HEK293 (cell line): Measurements from ENCODE around the gene ABCC10.

Experiments
- CTCF ChIA-PET: fragments of 350-600 bp; formaldehyde crosslinking; extraction: SDS; loops from one replicate; lab custom pipeline; 2021; ENCODE audit warnings: antibody characterized with exemption; lab: Yijun Ruan, JAX
- POLR2A ChIA-PET: fragments of 300-600 bp; formaldehyde crosslinking; extraction: SDS; loops from one replicate; lab custom pipeline; 2020; ENCODE audit warnings: antibody characterized with exemption, inconsistent platforms; lab: Yijun Ruan, JAX
- H3K27ac ChIP-seq: fragments of 200-500 bp; sonication (Bioruptor generic); 2 replicates; pipeline ENCODE4 v1.5.1; 2014; ENCODE audit warnings: low read depth, low read length, control low read depth, inconsistent platforms; ENCODE audit errors: extremely low read depth
- H3K36me3 ChIP-seq, 2 experiments: fragments of 200-500 bp in 1 of 2; sonication (Bioruptor generic) in 1 of 2; 1 replicate in 1 of 2; 2 replicates in 1 of 2; pipeline ENCODE4 v1.5.1; 2014 to 2017; ENCODE audit warnings: inconsistent platforms in 2 of 2, low read length in 2 of 2; ENCODE audit not compliant: control insufficient read depth in 2 of 2, insufficient read depth in 1 of 2
- H3K4me1 ChIP-seq: fragments of 200-500 bp; sonication (Bioruptor generic); 2 replicates; pipeline ENCODE4 v1.5.1; 2014; ENCODE audit warnings: mild to moderate bottlenecking, low read length, inconsistent platforms; ENCODE audit not compliant: control insufficient read depth, insufficient read depth
- H3K4me3 ChIP-seq: 2 replicates; pipeline ENCODE4 v1.5.1; 2011; ENCODE audit warnings: low read depth, mild to moderate bottlenecking, control low read depth, low read length, moderate library complexity
- H3K9me3 ChIP-seq: fragments of 200-500 bp; sonication (Bioruptor generic); 2 replicates; pipeline ENCODE4 v1.5.1; 2014; ENCODE audit warnings: low read depth, low read length, inconsistent platforms; ENCODE audit not compliant: control insufficient read depth, insufficient read depth
- GFI1B ChIP-seq: fragments of 450-650 bp; formaldehyde crosslinking; IDR thresholded peaks from 2 replicates; pipeline ENCODE4 v1.5.1; 2016; ENCODE audit warnings: missing biosample characterization, missing genetic modification characterization
- HIC1 ChIP-seq: fragments of 450-650 bp; formaldehyde crosslinking; IDR thresholded peaks from 2 replicates; pipeline ENCODE4 v1.5.1; 2016; ENCODE audit warnings: missing biosample characterization, missing genetic modification characterization
- HOXD13 ChIP-seq: sonication (generic); formaldehyde crosslinking; IDR thresholded peaks from 2 replicates; pipeline ENCODE4 v1.8.0; 2022; ENCODE audit warnings: missing genetic modification reagents, borderline replicate concordance
- SP3 ChIP-seq: fragments of 450-650 bp; formaldehyde crosslinking; IDR thresholded peaks from 2 replicates; pipeline ENCODE4 v1.5.1; 2016; ENCODE audit warnings: missing biosample characterization, missing genetic modification characterization
- ZFP3 ChIP-seq: fragments of 450-650 bp; formaldehyde crosslinking; IDR thresholded peaks from 2 replicates; pipeline ENCODE4 v1.5.1; 2016; ENCODE audit warnings: low read depth, missing biosample characterization, missing genetic modification characterization
- ZNF146 ChIP-seq: fragments of 450-650 bp; formaldehyde crosslinking; IDR thresholded peaks from 2 replicates; pipeline ENCODE4 v1.5.1; 2016; ENCODE audit warnings: missing biosample characterization, missing genetic modification characterization
- ZNF214 ChIP-seq: fragments of 450-650 bp; formaldehyde crosslinking; IDR thresholded peaks from 2 replicates; pipeline ENCODE4 v1.5.1; 2017; ENCODE audit warnings: missing biosample characterization, mild to moderate bottlenecking, missing genetic modification characterization, borderline replicate concordance
- ZNF366 ChIP-seq: fragments of 450-650 bp; formaldehyde crosslinking; conservative IDR thresholded peaks from 2 replicates; pipeline ENCODE4 v1.5.1; 2016; ENCODE audit warnings: missing biosample characterization, missing genetic modification characterization
- ZNF433 ChIP-seq: fragments of 450-650 bp; formaldehyde crosslinking; IDR thresholded peaks from 2 replicates; pipeline ENCODE4 v1.5.1; 2016; ENCODE audit warnings: missing biosample characterization, missing genetic modification characterization, low read depth
- ZNF629 ChIP-seq: fragments of 450-650 bp; formaldehyde crosslinking; IDR thresholded peaks from 2 replicates; pipeline ENCODE4 v1.5.1; 2017; ENCODE audit warnings: missing biosample characterization, missing genetic modification characterization
- ZNF639 ChIP-seq: fragments of 450-650 bp; formaldehyde crosslinking; IDR thresholded peaks from 2 replicates; pipeline ENCODE4 v1.5.1; 2016; ENCODE audit warnings: missing biosample characterization, missing genetic modification characterization
- ZNF791 ChIP-seq: fragments of 450-650 bp; formaldehyde crosslinking; IDR thresholded peaks from 2 replicates; pipeline ENCODE4 v1.5.1; 2016; ENCODE audit warnings: missing biosample characterization, missing genetic modification characterization
- ZNF830 ChIP-seq: fragments of 450-650 bp; IDR thresholded peaks from 2 replicates; pipeline ENCODE4 v1.5.0; 2018; ENCODE audit warnings: missing biosample characterization, missing genetic modification characterization, low read depth, mild to moderate bottlenecking, moderate library complexity
- TF ChIP-seq, protein P1 (sequence below): fragments of 450-650 bp; formaldehyde crosslinking; optimal IDR thresholded peaks from 2 replicates; pipeline ENCODE3; 2016; ENCODE audit warnings: missing biosample characterization, mild to moderate bottlenecking, missing genetic modification characterization
- TF ChIP-seq, protein P2 (sequence below): fragments of 450-650 bp; formaldehyde crosslinking; IDR thresholded peaks from 2 replicates; pipeline ENCODE4 v1.5.1; 2016; ENCODE audit warnings: missing biosample characterization, missing genetic modification characterization
- TF ChIP-seq, protein P3 (sequence below): fragments of 450-650 bp; formaldehyde crosslinking; IDR thresholded peaks from 2 replicates; pipeline ENCODE4 v1.5.1; 2016; ENCODE audit warnings: missing biosample characterization, missing genetic modification characterization

Gene ABCC10

DNA sequence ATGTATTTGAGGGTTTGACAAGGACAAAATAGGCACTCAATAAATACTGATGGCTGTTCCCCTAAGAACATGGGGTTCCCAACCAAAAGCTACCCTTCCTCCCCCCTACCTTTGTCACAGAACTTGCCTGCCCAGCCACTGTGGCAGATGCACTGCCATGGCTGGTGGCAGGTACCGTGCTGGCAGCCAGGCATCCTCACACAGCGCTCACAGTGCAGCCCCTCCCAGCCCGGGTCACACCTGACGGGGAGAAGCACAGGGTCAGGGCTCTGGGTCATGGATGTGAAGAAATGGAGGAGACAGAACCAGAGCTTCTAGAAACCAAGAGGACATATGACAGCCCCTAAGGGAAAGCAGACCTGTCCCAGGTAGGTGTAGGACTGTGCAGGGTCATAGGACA lies 25.6 kb downstream of the ABCC10 start:
- Histone ChIP-seq H3K4me1 (no peaks in the 10 kb centered on the region), H3K27ac (no peak overlapping the region), H3K36me3 (peaks cover 4 to 49% of the 10 kb centered on the region in 2 experiments; a peak in 2 of 3 replicates), H3K9me3 (no peaks in the 10 kb centered on the region), H3K4me3 (no peak overlapping the region)
- POLR2A ChIA-PET, result interaction anchor here (0.7 kb wide), 1 partner anchor 19 kb away, joined by 3 read pairs; no protein-coding TSS in a partner anchor
- CTCF ChIA-PET, result interaction anchor here (0.6 to 6.1 kb wide), 8 partner anchors 12 to 66 kb away, joined by 3 to 56 read pairs (median 3); partner anchors contain the start of gene TJAP1
- TF ChIP-seq SP3 (tag by site-specific recombination), result no peak
- TF ChIP-seq GFI1B (tag by site-specific recombination), result no peak
- no peak for TF ChIP-seq ZNF830 (tag by site-specific recombination)
- TF ChIP-seq ZFP3 (tag by site-specific recombination), result no peak
- TF ChIP-seq, protein P1, sequence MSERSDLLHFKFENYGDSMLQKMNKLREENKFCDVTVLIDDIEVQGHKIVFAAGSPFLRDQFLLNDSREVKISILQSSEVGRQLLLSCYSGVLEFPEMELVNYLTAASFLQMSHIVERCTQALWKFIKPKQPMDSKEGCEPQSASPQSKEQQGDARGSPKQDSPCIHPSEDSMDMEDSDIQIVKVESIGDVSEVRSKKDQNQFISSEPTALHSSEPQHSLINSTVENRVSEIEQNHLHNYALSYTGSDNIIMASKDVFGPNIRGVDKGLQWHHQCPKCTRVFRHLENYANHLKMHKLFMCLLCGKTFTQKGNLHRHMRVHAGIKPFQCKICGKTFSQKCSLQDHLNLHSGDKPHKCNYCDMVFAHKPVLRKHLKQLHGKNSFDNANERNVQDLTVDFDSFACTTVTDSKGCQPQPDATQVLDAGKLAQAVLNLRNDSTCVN (tag by site-specific recombination), result no peak
- TF ChIP-seq ZNF366 (tag by site-specific recombination), result no peak
- TF ChIP-seq ZNF214 (tag by site-specific recombination), result no peak
- no peak for TF ChIP-seq ZNF639 (tag by site-specific recombination)
- no peak for TF ChIP-seq ZNF146 (tag by site-specific recombination)
- TF ChIP-seq ZNF433 (tag by site-specific recombination), result no peak
- TF ChIP-seq, protein P2, sequence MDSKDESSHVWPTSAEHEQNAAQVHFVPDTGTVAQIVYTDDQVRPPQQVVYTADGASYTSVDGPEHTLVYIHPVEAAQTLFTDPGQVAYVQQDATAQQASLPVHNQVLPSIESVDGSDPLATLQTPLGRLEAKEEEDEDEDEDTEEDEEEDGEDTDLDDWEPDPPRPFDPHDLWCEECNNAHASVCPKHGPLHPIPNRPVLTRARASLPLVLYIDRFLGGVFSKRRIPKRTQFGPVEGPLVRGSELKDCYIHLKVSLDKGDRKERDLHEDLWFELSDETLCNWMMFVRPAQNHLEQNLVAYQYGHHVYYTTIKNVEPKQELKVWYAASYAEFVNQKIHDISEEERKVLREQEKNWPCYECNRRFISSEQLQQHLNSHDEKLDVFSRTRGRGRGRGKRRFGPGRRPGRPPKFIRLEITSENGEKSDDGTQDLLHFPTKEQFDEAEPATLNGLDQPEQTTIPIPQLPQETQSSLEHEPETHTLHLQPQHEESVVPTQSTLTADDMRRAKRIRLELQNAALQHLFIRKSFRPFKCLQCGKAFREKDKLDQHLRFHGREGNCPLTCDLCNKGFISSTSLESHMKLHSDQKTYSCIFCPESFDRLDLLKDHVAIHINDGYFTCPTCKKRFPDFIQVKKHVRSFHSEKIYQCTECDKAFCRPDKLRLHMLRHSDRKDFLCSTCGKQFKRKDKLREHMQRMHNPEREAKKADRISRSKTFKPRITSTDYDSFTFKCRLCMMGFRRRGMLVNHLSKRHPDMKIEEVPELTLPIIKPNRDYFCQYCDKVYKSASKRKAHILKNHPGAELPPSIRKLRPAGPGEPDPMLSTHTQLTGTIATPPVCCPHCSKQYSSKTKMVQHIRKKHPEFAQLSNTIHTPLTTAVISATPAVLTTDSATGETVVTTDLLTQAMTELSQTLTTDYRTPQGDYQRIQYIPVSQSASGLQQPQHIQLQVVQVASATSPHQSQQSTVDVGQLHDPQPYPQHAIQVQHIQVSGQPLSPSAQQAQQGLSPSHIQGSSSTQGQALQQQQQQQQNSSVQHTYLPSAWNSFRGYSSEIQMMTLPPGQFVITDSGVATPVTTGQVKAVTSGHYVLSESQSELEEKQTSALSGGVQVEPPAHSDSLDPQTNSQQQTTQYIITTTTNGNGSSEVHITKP (tag by site-specific recombination), result no peak
- no peak for TF ChIP-seq ZNF791
- no peak for TF ChIP-seq HOXD13 (CRISPR knock-in tag)
- TF ChIP-seq, protein P3, sequence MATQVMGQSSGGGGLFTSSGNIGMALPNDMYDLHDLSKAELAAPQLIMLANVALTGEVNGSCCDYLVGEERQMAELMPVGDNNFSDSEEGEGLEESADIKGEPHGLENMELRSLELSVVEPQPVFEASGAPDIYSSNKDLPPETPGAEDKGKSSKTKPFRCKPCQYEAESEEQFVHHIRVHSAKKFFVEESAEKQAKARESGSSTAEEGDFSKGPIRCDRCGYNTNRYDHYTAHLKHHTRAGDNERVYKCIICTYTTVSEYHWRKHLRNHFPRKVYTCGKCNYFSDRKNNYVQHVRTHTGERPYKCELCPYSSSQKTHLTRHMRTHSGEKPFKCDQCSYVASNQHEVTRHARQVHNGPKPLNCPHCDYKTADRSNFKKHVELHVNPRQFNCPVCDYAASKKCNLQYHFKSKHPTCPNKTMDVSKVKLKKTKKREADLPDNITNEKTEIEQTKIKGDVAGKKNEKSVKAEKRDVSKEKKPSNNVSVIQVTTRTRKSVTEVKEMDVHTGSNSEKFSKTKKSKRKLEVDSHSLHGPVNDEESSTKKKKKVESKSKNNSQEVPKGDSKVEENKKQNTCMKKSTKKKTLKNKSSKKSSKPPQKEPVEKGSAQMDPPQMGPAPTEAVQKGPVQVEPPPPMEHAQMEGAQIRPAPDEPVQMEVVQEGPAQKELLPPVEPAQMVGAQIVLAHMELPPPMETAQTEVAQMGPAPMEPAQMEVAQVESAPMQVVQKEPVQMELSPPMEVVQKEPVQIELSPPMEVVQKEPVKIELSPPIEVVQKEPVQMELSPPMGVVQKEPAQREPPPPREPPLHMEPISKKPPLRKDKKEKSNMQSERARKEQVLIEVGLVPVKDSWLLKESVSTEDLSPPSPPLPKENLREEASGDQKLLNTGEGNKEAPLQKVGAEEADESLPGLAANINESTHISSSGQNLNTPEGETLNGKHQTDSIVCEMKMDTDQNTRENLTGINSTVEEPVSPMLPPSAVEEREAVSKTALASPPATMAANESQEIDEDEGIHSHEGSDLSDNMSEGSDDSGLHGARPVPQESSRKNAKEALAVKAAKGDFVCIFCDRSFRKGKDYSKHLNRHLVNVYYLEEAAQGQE, result no peak
- TF ChIP-seq HIC1 (tag by site-specific recombination), result no peak
- no peak for TF ChIP-seq ZNF629 (tag by site-specific recombination)
